HuH-7.5 (cell line): ENCODE measurements around the gene MOXD1.
"Not testable (repeated sequence)": the region's sequence is repeated elsewhere in the genome, so short reads cannot be mapped to it uniquely, and the experiment has no call there.

ENCODE experiments used
- DNase-seq: peaks from one replicate; pipeline ENCODE4 v3.0.0; 2011; ENCODE audit warnings: low spot score

Gene MOXD1

DNA sequence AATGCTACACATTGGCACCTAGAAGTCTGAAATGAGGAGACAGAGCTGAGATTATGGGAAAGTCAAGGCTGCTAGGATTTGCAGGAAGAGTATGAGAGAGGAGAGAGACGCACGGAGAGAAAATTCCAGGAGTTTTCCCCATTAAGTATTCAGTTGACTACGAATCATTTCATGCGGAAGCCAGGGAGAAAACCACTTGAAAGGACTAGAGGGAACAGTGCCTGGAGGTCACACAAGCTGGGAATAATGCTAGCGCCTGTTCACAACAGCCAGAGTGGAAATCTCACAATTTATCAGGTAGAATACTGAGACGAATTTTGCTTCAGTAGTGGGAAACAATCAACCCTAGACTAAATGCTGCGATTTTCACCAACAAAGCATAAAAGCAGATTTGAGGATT lies 118.6 kb downstream of the MOXD1 start:
- DNase-seq: no peak

DNA sequence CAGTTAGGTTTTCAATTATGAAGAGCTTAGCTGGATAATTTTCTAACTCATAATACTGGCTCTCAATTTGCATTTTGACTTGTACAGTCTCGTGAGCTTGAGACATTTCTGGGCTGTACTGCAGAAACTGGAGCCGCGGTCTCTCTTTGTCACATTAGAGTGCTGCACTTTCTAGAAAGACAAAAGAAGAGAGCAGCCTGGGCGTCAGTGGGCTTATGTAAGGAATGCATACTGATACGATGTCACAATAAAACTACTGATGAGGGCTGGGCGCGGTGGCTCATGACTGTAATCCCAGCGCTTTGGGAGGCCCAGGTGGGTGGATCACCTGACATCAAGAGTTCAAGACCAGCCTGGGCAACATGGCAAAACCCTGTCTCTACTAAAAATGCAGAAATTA lies 120.8 kb downstream of the MOXD1 start:
- DNase-seq: no peak

DNA sequence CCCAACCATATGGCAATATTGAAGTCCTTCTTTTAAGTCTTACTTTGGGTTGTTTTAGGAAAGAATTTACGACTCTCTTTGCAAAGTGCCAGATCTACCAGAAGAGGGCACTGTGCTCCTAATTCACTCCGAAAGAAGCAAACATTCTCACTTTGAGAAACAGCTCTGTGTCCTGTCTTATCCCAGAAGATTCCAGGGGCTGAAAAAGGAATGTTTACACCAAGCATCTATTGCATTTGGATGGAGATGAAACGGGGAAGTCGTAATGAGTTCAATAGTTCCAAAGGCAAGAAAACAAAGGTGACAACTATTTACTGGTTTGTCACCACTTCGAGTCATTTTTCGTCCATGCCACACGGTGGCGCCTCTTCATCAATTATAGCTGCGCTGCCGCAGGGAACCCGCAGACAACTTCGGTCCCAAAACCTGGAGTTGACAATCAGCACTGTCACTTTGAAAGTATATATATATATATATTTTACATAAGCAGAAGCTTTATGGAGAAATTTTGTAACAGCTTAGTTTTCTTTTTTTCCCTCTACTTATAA lies 121.6 kb downstream of the MOXD1 start:
- DNase-seq: peak; percentile 23

DNA sequence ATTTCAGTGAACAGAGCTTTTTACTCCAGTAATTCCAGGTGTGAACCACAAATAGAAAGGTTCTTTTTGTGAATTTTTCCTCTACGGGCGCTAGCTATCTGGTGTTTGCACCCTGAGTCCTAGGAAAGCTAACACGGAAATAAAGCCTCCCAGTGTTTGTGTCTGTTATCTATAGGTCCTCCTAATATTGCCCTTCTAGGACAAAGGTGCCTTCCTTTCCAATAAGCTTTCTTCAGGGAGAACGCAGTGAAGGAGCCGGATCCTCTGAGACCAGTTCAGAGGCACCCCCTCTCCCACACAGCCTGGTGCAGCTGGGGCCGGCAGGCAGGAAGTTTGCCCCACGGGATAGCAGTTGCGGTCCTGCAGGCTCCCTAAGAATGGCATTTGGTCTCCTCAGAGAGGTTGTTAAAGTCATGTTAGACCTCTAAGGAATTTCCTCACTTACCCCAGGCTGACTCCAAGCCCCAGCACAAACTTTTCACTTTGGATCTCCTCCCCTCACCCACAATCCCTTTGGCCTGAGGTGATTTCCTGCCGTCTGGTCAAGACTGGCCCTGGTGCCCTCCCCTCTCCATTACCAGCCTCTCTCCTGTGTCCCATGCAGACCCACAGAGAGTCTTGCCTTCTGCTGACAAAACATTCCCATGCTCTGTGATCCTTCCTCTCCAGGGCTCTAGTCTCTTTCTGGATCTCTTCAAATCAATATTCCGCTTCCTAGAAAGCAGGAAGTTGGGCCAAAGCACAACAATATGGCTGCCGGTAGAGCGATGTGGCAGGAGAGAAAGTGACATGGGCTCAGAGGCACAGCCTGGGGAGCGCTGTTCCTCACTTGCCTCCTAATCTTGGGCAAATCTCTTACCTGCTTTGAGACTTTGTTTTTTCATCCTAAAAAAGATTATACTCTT lies 126.0 kb downstream of the MOXD1 start:
- no peak for DNase-seq

DNA sequence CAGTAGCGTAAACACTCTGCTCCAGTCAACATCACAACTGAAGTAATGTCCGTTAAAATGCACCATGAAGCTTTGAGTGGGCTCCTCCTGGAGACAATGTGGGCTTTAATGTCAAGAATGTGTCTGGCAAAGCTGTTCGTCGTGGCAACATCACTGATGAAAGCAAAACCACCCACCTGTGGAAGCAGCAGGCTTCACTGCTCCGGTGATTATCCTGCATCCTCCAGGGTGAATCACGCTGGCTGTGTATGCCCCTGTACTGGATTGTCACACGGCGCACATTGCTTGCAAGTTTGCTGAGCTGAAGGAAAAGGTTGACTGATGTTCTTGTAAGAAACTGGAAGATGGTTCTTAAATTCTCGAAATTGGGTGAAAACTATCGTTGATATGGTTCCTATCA lies 128.5 kb downstream of the MOXD1 start:
- no peak for DNase-seq

DNA sequence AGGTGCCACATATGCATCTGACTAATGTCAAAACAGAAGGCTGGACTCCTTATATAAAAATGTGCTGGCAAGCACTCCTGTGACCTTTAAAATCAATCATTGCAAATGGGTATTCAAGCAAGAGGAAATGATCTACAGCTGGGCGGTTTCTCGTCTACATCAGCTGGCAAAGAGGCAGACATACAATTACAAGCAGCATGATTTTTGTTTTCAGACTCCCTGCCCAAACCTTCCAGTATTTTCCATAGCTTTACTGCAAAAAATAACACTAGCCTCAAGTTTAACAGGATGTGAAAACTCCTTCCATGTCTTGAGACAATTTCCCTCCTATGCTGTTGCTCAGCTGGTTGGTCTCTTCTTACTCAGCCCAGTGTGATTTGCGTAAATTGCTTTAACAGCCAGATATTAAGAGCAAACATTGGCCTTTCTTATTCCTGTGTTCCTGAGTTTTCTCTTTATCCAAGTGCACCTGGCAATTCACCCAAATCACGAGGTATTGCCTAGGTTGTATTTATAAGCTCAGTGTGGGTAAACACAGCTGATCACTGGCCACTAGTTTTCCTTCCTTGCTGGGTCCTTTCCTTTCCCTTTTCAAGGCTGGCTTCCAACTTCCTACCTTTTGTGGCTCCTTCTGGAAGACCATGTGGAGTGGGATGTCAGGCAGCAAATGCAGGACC lies 130.4 kb downstream of the MOXD1 start:
- DNase-seq: no peak

DNA sequence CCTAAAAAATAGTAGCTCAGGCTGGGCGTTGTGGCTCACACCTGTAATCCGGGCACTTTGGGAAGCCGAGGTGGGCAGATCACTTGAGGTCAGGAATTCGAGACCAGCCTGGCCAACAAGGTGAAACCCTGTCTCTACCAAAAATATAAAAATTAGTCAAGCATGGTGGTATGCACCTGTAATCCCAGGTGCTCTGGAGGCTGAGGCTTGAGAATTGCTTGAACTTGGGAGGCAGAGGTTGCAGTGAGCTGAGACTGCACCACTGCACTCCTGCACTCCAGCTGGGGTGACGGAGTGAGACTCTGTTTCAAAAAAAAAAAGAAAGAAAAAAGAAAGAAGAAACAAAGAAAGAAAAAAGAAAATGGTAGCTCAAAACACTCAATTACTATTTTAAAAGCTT lies 132.6 kb downstream of the MOXD1 start:
- not testable (repeated sequence) for DNase-seq

DNA sequence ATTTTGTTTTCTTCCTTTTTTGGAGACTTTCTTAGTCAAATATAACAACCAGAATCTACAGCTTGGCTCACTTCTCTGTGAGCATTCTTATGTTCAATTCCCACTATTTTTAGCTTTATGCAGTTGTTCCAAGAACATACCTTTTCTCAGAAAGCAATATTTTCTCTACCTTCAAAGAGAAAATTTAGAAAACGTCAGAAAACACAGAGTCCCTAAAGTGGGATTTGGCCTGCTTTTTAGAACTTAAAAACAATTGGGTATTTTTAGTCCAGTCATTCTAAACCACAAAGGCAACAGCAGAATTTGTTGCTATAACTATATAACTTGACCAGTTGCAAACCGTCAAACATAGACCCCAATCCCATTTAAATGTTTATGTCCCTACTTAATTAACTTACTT lies 133.1 kb downstream of the MOXD1 start:
- DNase-seq: no peak

DNA sequence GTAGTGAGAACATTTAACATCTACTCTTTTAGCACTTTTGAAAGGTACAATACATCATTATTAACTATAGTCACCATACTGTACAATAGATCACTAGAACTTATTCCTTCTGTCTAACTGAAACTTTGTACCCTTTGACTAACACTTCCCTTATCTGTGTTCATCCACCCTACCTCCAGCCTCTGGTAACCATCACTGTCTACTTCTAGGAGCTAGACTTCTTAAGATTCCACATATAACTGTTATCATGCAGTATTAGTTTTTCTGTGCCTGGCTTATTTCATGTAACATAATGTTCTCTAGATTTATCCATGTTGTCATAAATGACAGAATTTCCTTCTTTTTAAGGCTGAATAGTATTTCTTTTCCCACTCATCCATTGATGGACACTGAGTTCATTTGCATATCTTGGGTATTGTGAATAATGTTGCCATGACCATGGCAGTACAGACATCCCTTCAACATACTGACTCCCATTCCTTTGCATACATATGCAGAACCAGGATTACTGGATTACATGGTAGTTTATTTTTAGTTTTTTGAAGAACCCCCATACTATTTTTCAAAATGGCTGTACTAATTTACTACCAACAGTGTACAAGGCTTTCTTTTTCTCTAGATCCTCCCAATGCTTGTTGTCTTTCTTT lies 135.7 kb downstream of the MOXD1 start:
- no peak for DNase-seq

DNA sequence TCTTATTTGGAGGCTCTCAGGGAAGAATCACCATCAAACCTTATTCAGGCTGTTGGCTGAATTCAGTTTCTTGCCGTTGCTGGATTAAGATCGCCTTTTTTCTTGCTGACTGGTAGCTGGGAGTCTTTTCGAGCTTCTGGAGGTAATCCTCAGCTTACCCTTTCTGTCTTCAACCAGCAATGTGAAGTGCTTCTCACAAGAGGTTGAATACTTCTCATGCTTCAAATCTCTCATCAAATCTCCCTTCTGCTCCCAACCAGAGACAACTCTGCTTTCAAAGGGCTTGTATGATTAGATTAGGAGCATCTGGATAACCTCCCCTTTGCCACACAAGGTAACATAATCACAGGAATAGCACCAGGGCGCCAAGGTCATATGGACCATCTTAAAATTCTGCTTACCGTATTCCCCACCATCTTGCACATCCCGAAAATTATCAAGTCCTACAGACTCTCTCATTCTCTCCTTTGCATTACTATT lies 137.2 kb downstream of the MOXD1 start:
- no peak for DNase-seq

DNA sequence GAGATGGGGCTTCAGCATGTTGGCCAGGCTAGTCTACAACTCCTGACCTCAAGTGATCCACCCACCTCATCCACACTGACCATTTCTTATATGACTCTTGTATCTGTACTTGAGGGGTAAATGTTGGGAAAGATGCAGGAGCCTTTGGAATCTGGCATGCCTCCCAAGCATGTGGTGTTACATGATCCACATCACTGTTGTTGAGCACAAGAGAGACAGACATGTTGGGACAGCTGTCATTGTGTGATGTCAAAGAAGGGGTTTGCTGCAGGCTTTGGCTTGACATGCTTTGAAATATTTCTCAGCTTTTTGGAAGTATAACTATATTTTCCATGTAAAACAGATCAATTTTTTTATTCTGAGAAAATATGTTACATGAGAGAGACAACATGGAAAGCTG lies 139.9 kb downstream of the MOXD1 start:
- DNase-seq: no peak

DNA sequence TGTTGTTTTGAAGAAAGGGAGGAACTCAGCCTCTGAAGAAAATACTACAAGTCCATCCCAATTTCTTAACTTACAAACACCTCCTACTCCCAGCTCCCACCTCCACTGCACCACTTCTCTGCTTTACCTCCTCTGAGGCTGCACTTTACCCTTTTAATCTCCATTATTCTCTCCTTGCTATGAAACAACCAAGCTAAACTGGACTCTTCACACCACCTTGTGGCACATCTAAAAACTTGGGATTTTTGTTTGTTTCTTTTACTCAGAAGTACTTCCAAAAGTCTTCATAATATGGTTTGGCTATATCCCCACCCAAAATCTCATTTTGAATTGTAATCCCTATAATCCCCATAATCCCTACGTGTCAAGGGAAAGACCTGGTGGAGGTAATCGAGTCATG lies 142.2 kb downstream of the MOXD1 start:
- DNase-seq: no peak

DNA sequence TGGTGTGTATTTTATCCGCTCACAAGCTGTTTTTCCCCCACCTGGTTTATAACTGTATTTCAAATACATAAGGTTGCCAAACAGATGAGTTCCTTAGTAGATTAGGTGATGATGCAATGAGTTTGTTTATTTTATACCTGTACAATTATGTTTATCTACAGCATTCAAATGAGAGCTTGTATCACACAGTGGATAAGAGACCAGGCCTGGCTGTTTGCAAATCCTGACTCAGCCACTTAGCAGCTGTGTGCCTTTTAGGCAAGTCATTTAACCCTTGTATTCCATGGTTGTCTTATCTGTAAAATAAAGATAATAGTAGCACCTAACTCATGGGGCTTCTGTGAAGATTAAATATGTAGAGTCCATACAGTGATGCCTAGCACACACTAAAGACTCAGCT lies 143.7 kb downstream of the MOXD1 start:
- DNase-seq: no peak

DNA sequence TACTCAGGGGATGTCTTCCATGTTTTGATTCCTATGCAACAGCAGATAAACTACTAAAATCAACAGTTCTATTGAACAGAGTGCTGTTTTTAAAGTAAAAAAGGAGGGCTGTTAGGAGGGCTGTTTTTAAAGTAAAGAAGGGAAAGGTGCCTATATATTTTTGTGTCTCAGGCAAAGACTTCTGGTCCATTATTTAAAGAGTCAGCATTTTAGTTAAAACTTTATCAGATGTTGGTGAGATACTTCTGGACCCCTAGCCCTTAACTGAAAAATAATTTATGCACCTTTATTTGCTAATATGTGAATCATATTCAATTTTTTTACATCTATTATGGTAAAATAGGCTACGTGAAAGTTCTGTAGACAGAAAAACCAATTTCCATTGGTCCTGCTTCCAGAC lies 144.8 kb downstream of the MOXD1 start:
- no peak for DNase-seq

DNA sequence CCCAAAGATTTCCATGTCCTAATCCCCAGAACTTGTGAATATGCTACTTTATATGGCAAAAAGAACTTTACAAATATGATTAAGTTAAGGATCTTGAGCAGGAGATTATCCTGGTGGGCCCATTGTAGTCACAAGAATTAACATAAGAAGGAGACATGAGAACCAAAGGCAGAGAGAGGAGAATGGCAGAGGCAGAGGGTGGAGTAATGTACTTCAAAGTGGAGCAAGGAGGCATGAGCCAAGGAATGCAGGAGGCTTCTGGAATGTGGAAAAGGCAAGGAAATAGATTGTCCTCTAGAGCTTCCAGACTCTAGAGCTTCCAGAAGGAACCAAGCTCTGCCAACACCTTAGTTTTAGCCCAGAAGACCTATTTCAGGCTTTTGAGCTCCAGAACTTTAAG lies 147.4 kb downstream of the MOXD1 start:
- DNase-seq: no peak

DNA sequence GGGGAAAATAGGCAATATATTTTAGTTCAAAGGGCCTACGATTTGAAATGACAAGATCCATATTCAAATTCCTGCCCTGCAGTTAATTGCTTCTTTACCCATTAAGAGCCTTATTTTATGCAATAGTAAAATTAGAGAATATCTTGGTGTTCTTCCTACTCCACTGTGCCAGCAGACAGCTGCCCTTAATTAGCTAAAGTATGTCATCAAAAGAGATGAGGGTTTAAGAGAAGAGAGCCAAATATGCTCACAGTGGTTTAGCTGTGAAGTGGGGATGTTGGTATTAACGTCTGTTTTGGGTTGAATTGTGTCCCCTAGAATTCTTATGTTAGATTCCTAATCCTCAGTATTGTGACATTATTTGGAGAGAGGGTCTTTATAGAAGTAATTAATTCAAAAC lies 148.1 kb downstream of the MOXD1 start:
- DNase-seq: no peak

DNA sequence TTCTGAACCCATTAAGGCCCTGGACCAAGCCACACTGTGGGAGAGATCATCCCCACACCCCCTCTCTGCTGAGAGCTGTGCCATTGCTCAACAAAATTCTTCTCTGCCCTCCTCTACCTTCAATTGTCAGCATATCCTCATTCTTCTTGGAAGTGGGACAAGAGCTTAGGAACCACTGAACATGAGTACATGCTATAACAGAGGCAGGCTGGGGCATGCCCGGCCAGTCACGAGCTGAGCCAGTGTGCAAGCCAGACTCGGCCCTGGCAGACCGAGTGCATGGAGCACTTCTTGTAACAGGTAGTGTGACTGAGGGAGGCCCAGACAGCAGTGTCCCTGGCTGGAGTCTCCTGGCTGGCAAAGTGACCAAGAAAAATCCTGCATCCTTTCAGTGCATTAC lies 149.2 kb downstream of the MOXD1 start:
- no peak for DNase-seq

DNA sequence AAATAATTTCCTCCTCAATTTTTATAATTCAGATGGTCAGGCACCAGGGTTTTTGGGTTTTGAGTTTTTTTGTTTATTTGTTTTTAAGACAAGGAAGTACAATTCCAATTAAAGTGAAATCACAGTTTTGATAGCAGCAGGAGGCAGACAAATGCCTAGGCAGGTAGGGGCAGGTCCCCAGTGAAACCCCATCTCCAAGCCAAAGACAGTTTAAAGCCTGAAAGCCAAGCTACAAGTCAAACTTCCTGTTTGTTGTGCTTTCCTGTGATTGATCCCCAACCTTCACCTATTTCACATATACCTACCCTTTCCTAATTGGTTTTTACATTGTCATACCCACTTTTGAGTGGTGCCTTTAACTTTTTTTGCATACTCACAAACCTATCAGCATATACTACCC lies 149.6 kb downstream of the MOXD1 start:
- DNase-seq: no peak

DNA sequence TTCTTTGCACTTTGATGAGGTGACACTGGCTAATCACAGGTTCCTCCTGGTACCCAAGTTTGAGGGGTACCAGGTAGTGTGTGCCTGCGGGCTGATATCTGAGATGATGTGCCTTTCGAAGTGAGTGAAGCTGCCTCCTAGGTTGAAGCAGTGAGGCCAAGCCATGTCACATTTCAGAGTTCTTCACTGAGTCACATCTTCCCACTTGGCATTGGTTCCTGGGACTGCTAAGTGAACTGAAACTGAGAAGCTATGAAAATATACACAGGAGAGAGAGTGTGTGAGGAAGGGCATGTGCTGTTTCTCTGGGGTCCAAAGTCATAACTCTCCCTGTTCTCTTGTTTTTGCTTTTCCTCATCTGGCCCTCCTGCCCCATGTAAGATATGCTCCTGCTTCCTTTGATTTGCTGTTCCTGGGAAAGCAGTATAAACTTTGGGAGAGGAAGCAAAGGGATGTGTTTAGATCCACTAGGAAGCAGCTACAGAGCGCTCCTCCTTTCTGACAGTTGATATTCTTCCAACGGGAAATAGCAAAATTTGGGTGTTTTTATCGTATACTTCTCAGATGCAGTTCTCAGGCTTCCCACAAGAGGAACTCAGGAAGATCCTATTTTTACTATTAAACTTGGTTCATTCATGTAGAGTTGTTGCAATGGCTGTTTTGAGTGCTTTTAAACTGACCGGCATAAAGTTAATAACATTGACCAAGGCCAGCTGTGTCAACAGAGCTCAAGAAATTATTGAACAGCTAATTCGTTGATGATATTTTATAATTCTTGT lies 153.7 kb downstream of the MOXD1 start:
- DNase-seq: no peak

DNA sequence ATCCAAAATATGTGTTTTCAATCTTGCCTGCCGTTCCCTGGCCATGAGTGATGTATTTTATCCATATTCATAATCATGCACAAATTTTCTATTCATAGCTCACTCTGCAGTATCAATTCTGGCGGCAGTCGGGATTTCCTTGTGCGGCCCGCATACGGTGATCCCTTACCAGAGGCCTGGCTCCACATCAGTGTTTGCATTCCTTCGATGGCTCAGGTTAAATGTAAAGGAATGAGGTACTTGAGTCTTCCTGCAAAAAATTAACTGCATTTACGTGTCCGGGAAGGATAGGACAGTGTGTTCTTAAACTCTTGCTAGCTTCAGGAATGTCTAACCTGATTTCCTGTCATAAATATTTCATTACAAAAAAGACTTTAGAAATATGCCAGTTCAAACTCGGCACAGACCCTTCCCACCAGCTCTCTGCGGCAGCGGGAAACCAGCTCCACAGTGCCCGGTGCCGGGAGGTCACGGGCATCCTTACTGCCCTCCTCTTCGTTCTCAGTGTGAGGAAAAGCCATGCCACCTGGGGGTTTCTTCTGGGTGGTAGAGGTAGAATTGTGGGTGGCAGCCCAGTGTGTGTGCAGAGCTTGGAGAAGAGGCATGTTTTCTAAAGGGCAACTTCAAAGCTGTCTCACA lies 154.5 kb downstream of the MOXD1 start:
- DNase-seq: no peak

DNA sequence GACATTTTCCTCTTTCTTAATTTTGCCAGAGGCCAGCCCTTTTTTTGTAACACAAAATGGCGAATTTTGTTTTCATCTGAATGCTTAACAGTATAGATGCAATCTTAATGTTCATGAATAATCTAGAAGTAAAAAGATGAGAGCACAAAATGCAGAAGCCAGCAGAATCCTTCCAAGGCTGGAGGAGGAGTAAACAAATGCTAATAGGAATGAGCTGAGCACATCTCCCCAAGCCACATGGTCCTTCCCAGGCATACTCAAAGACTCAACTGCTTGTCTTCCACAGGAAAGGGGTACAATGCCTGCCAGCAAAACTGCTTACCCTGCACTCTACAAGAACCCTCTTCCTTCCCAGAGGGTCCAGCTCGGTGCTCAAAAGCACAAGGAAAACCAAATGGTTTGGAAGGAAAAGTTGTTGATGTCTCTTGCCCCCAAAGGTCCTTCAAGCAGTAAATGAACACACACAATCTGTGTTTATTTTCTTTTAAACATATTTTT lies 155.1 kb downstream of the MOXD1 start:
- no peak for DNase-seq
